Astrocyte of the hippocampus (primary cell): Measurements from ENCODE around the gene RASA3.
A peak's percentile ranks its signal among the peaks of the same experiment; 100 is the strongest.
"Not testable (repeated sequence)": the region's sequence is repeated elsewhere in the genome, so short reads cannot be mapped to it uniquely, and the experiment has no call there.

Experiments
- DNase-seq: peaks from one replicate; pipeline ENCODE4 v3.0.0; 2011; ENCODE audit warnings: low read depth, low spot score

Gene RASA3

DNA sequence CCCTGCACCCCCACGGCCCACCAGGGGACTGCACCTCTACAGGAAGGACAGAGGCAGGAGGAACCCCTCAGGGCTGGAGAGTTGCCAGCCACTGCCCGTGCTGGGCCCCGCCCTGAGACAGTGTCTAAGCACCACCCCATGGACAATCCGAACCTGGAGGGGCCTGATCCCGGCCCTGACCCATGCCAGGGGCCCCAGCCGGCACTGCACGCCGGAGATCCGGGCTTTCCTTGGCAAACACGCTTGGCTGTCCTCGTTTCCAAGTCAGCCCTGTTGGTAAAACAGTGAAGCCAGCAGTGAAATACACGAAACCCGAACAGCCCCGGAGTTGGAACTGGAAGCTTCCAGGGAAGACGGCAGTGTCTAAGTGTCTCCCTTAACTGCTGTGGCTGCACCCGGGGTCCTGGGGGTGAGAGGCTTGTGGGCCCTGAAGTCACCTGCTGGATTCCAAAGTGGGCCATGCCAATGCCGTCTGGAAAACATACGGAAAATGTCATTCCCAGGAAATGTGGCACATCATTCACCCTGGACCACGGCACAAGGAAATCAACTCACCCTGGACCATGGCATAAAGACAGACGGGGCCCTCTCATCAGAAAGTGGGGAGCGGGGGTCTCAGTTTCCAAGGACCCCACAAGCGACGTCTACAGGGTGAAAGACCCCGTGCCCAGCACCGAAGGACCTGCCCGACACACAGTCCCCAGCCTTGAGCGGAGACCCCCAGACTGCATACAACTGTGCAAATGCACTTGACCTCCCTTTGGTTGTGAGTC, 30.9 kb downstream of the RASA3 start:
- no peak for DNase-seq

DNA sequence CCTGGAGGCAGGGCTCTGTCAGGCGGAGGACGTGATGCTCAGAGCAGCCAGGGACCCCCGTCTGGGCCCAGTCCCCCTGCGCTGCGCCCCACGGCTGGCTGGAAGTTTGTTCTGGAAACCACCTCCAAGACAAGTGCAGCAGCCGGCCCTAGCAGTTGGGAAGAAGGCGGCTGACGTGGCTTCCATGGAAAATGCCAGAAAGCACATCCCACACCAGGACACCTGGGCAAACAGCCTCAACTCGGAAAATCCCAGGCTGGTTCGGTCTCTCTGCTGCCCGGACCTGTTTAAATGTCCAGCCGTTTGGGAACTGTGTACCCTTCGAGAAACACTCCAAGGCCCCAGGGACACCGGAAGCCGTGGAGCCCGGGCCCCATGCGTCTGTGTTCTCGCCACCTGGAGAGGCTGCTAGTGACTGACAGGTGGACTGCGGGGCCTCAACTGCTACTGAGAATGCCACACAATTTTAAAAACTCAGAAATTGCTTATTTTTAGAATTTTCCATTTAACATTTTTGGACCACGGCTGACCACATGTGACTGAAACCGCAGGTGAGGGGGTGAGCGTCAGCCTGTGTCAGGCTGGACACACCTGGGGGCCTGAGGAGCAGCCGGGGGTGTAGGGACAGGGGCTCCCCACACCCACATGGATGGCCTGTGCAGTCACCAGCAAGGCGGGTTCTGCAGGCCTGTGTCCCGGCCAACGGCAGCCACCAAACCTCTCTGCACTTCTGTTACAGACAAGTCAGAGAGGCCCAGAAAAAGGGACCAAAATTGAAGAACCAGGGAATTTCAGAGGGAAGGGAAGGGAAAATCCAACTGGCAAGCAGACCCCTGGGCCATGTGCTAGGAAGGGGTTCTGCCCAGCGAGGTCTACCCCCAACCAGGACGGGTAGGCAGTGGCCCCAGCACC, 31.7 kb downstream of the RASA3 start:
- DNase-seq = no peak

DNA sequence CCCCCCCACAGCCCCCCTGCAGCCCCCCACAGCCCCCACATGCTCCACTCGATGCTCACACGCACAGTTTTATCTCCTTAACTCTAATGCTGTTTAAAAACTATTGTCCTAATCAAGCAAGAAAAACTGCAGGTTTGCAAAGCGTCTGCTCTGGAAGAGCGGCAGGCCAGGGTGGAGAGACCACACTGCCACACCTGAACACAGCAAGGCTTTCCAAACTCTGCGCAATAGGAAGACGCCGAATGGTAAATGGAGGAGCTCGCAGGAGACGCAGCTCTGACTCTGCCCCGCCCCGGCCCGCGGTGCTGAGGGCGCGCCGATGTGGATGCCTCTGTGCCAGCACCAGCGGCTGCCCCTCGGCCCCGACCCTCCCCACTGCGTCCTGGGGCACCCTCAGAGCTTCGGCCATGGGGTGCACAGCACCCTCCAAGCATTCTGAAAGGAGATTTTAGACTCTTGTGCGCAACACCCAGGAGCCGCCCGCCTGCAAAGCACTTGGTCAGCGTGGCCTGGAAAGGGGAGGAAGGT, 32.4 kb downstream of the RASA3 start:
- no peak for DNase-seq

DNA sequence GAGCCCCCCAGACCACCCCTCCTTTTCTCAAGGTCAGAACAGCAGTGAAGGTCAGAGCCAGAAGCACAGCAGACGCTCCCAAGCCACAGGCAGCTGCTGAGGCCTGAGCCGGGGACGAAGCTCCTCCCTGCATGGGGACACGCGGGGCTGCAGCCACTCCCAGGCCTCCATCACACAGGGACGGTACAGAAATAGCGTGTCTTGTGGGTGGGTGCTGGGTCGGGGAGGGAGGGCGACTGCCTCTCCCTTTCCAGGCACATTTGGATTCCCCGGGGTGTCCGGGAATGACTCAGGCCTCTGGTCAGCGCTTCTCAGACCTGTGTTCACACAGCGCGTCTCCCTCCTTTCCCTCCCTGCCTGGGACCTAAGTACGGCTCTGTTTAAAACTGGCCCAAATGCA, 33.2 kb downstream of the RASA3 start:
- peak; percentile 94 for DNase-seq

DNA sequence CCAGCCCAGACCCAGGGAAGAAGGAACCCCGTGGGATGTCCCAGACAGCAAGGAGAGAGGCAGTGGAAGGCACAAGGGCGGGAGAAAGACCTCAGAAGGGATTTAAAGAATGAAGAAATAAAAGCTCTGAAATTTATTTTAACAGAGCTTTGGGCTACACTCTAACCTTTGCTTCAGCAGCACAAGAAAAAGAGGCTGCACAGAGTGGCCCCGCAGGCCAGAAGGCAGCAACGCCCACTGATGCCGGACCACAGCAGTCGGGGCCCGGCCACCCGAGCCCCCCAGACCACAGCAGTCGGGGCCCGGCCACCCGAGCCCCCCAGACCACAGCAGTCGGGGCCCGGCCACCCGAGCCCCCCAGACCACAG, 33.8 kb downstream of the RASA3 start:
- DNase-seq = not testable (repeated sequence)

DNA sequence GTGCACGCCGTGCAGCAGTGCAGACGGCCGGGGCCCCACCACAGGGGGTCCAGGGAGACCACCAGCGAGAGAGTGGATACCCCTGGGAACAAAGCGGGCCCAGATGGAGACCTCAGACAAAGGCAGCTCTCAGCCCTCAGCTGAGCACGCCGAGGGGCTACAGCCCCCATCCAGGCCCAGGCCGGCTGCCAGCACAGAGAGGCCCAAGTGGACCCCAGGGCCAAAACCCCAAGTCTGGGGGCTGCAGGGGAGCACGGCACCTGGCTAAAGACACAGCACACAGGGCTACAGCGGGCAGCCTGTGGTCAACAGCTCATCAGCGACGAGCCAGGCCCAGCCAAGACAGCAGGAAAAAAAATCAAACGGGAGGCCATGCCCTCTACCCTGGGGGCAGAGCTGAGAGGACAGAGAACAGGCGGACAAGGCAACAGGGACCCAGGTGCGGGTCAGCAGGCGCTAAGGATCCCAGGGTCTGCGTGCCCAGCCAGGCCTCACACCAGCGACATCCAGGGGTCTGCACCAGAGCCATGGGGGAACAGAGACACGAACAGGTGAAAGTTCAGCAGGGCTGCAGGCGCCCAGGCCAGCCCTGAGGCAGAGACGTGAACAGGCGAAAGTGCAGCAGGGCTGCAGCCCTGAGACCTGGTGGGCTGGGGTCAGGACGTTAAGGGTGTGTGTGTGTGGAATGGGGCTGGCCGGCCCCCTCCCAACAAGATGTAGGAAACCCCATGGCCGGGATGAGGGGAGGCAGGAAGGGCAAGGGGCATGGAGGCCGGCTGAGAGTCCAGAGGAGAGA, 34.3 kb downstream of the RASA3 start:
- no peak for DNase-seq

DNA sequence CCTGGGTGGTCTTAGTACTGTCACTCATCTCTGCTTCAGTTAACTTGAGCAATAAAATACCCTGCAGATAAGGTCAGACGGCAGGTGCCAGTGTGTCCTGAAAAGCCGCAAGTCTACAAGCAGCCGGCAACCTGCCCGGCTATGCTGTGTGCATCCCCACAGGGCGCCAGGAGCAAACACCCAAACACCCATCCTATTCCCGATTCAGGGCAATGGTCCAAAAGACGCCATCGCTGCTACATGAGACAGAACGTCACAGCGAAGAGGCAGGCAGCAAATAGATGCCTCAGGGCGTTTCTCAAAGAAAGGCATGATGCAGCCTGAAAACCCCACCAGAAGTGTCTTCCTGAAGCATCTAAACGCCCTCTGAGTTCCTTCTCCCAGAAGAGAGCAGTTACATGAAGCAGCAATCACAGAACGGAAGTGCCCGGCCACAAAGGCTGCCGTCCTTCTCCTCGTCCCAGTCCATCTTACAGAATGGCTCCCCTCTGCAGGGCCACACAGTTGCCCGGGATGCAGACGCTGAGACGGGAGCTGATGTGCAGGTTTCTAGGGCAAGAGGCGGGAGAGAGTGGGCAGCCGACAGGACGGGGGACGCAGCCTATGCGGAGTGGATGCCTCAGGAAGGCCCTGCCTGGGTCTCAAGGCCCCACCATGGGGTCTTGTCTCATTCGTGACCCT, 35.1 kb downstream of the RASA3 start:
- no peak for DNase-seq

DNA sequence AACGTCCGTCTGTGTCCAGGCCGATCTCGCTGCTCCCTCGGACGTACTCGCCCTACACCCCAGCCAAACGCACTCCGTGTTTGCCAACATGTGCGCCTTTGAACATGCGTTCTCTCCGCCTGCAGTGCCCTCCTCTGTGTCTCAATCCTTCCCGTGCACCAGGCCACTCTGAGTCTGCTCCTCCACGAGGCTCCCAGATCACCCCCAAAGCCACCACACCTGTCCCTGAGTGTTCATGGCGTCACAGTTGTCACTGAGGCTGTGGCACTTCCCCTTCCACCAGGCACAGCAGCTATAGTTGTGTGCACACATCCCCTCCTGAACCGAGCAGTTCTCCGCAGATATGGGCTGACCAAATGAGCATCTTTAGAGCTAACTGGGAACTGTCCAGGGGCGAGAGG, 35.6 kb downstream of the RASA3 start:
- no peak for DNase-seq

DNA sequence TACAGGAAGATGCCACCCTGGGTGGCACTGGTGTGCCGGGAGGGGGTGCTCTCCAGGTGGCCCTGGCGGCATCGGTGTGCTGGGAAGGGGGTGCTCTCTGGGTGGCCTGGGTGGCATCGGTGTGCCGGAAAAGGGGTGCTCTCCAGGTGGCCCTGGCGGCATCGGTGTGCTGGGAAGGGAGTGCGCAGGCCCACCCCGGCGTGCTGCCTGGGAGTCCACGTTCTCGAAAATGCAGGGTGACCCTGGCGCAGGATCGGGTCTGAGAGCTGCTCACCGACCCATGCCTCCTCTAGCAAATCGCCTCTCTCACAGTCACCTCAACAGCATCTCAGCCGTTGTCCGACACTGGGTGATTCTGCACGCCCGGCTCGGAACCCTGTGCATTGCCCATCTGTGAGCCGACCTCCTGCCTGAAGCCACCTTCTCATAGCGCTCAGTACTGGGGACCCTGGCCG, 36.4 kb downstream of the RASA3 start:
- no peak for DNase-seq

DNA sequence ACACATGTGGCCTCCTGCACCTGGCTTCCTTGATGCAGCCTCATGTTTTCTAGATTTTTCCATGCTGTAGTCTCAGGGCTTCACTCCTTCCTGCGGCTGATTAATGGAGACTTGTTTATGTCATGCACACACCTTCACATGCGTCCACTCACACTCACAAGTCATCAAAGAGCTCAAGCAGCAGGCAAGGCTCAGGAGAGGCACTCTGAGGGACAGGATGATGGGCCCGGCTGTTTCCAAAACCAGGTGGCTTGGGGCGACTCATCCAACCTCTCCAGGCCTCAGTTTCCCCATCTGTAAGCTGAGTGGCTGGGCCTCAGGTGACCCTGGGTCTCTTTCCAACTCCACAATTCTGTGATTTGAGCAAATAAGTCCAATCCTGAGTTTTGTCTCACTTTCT, 36.9 kb downstream of the RASA3 start:
- no peak for DNase-seq

DNA sequence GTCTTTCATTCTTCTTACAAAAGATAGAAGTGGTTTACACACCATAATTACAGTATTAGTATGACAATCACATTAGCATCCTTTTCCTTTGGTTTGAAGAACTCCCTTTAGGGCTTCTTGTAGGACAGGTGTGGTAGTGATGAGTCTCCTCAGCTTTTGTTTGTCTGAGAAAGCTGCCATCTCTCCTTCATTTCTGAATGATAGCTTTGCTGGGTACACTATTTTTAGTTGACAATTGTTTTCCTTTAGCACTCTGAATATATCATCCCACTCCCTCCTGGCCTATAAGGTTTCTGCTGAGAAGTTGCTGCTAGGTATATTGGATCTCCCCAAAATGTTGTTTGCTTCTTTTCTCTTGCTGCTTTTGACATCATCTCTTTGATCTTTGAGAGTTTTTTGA, 39.3 kb downstream of the RASA3 start:
- no peak for DNase-seq

DNA sequence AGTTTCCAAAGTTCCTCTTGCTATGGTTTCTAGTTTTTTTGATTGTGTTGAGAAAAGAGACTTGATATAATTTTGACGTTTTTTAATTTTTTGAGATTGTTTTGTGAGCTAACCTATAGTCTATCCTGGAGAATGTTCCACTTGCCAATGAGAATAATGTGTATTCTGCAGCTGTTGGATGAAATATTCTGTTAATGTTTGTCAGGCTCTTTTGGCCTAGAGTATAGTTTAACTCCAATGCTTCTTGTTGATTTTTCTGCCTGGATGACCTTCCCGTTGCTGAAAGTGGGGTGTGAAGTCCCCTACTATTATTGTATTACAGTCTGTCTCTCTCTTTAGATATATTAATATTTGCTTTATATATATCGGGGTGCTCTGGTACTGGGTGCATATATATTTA, 40.0 kb downstream of the RASA3 start:
- no peak for DNase-seq

DNA sequence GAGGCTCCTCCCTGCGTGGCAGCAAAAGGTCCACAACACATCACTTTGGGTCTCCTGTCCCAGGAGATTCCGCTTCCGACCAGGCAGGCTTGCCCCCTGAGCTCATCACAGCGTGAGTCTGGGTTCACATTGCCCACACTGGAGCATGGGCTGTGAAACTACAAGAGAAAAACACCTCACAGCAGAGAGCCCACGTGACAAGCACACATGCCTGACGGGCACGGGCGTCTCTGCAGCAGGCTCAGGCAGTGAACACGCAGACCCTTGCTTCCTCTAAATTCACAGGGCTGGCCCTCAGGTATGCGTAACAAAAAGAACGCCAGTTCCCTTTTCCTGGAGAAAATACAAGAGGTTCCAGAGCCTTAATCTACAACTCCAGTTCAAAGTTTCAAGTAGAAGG, 41.9 kb downstream of the RASA3 start:
- no peak for DNase-seq

DNA sequence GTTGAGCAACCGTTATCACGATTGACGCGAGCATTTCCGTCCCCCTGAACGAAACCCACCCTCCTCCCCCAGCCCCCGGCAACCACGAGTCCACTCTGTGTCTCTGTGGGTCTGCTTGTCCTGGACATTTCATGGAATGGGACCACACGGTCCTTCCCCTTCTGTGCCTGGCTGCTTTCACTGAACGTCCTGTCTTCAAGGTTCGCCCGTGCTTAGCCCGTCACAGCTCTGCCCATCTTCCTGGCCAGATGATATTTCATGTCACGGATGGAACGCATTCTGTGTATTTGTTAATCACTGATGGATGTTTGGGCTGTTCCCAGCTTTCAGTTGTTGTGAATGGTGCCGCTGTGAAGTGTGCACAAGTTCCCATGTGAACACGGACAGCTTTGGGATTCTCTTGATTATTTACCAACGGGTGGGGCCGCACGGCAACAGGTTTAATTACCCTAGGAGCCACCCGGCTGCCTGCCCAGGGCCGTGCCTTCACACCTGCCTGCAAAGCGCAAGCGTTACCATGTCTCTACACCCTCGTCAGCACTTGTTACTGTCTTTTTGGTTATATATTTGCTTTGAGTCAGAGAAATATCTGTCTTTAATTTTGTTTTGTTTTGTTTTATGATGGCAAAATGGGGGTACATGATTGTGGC, 42.5 kb downstream of the RASA3 start:
- no peak for DNase-seq

DNA sequence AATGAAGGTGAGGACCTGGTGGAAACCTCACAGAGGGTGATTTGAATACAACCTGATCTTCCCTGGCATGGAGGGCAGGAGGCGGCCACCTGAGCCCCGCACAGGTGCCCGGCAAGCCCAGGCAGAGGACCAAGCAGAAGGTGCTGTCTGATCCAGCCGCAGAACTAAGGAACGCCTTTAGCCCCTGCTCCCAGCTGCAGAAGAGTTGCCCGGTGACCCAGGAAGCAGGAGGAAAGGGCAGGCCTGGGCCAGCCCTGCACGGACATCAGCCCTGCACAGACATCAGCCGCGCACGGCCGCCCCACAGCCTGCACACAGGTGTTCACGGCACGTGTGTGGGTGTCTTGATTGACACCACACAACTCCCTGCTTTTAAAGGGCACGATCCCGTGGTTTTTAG, 43.1 kb downstream of the RASA3 start:
- DNase-seq = no peak

DNA sequence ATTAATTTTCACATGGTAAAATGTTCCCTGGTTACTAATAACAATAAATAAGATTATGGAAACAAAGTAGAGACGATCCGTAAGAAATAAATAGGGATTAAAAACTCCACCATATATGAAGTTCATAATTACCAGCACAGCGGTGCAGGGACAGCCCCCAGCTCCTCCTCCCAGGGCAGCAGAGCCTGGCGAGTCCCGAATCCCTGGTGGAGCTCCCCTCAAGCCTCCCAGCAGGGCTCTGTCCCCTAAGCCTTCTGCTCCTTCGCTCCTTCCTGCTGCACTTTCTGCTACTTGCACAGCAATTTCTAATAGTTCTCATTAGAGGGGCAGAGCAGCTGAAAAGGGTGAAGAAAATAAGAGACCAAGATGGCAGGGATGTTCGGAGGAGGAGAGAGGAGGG, 43.6 kb downstream of the RASA3 start:
- no peak for DNase-seq

DNA sequence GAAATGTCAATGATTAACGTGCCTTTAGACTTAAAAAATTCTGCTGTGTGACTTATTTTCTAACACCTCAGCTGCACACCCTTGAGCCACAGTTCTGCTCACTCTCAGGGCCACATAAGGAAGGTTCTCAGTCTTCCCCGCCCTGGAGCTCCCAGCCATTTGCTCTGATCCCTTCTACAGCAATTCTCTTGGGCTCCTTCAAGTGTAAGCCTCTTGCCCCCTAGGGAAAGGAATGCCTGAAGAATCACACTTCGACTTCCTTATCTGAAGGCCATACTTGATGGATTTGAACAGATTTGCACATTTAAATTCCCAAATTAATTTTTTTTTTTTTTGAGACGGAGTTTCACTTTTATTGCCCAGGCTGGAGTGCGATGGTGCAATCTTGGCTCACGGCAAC, 44.2 kb downstream of the RASA3 start:
- DNase-seq = no peak

DNA sequence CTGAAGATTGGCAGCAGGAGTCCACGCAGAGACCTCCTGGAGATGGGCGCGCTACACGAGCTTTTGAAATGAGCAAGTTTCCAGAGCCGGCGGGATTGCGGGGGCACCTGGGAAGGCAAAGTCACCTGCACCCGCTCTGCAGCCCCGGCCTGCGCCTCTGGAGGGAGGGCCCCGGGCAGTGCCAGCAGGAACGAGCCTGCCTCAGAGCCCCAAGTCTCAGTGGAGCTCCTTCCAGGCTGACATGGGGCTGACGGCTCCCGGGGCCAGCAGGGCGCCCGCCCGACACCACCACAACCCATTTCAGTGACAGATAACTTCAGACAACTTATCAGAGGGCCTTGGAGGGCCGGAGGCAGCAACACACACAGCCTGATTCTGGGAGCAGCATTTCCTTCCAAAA, 45.0 kb downstream of the RASA3 start:
- DNase-seq = no peak

DNA sequence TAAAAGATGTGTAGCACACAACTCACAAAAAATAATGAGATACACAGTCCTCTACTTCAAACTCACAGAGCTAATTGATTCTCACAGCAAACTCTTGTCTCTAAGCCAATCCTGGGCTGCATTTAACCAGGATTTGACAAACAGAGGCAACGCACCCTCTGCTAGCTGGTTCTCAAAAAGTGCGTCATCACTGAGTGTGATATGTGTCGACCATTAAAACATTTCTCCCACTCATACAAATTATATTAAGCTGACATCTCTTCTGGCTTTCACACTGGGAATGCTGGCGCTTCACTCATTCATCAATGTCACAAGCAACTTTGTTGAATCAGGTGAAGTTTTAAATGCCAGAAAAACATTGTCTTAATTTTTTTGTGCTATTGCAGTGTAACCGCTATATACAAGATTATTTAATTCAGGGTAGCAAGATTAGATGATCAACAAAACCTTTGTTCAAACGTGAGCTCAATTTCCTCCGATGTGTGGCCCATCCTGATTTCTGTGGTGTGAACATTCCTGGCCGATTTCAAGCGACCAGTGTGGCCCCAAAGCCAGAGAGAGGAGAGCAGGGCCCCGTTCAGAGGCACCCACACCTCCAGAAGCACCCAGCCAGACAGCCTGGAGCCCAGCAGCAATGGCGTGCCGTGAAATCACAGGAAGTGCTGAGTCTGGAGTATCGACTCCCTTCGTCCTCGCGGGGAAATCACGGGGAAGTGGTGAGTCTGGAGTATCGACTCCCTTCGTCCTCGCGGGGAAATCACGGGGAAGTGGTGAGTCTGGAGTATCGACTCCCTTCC, 49.4 kb downstream of the RASA3 start:
- DNase-seq = no peak
